HepG2 (cell line): ENCODE measurements around the gene KLF6.

Source experiments
- ESRRA ChIP-seq: sonication (generic); formaldehyde crosslinking; IDR thresholded peaks from 2 replicates; pipeline ENCODE4 v1.5.1; 2020; ENCODE audit warnings: mild to moderate bottlenecking, low read depth, missing genetic modification reagents
- POLR2AphosphoS5 ChIP-seq: IDR thresholded peaks from 2 replicates; pipeline ENCODE4 v1.6.1; 2012; ENCODE audit warnings: low read depth, low read length
- SALL1 ChIP-seq: sonication (generic); formaldehyde crosslinking; IDR thresholded peaks from 2 replicates; pipeline ENCODE4 v1.8.0; 2022; ENCODE audit warnings: mild to moderate bottlenecking, missing genetic modification reagents
- ZKSCAN5 ChIP-seq: sonication (generic); formaldehyde crosslinking; IDR thresholded peaks from 2 replicates; pipeline ENCODE4 v1.5.1; 2020; ENCODE audit warnings: mild to moderate bottlenecking, missing genetic modification reagents
- ZNF205 ChIP-seq: IDR thresholded peaks from 2 replicates; pipeline ENCODE4 v1.6.1; 2018; ENCODE audit warnings: missing biosample characterization, missing genetic modification reagents
- ZNF263 ChIP-seq: sonication (generic); formaldehyde crosslinking; IDR thresholded peaks from 2 replicates; pipeline ENCODE4 v1.4.0; 2020; ENCODE audit warnings: missing genetic modification reagents
- TF ChIP-seq, protein P1 (sequence below): sonication (generic); formaldehyde crosslinking; IDR thresholded peaks from 2 replicates; pipeline ENCODE4 v1.5.0; 2020; ENCODE audit warnings: mild to moderate bottlenecking, missing genetic modification reagents, moderate library complexity

GRCh38 chr10:3801558-3802192, 16.7 kb upstream of the KLF6 start:
- TF ChIP-seq, protein P1, sequence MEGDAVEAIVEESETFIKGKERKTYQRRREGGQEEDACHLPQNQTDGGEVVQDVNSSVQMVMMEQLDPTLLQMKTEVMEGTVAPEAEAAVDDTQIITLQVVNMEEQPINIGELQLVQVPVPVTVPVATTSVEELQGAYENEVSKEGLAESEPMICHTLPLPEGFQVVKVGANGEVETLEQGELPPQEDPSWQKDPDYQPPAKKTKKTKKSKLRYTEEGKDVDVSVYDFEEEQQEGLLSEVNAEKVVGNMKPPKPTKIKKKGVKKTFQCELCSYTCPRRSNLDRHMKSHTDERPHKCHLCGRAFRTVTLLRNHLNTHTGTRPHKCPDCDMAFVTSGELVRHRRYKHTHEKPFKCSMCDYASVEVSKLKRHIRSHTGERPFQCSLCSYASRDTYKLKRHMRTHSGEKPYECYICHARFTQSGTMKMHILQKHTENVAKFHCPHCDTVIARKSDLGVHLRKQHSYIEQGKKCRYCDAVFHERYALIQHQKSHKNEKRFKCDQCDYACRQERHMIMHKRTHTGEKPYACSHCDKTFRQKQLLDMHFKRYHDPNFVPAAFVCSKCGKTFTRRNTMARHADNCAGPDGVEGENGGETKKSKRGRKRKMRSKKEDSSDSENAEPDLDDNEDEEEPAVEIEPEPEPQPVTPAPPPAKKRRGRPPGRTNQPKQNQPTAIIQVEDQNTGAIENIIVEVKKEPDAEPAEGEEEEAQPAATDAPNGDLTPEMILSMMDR (CRISPR knock-in tag) = no peak
- no peak for TF ChIP-seq SALL1
- no peak for TF ChIP-seq ESRRA (CRISPR knock-in tag)
- no peak for TF ChIP-seq ZNF263 (CRISPR knock-in tag)
- no peak for TF ChIP-seq POLR2AphosphoS5
- no peak for TF ChIP-seq ZKSCAN5 (CRISPR knock-in tag)
- TF ChIP-seq ZNF205 (CRISPR knock-in tag) = no peak
